ENCODE data around the gene NDE1. TPM values are rescaled to one million over a fixed set of nuclear protein-coding genes. Genes with fewer than 3 reads are reported as not detected.

The NDE1 gene
- polyA plus RNA-seq, 1 of the 3 experiments (the other 2 are of a cell fraction): 27.9 TPM

DNA sequence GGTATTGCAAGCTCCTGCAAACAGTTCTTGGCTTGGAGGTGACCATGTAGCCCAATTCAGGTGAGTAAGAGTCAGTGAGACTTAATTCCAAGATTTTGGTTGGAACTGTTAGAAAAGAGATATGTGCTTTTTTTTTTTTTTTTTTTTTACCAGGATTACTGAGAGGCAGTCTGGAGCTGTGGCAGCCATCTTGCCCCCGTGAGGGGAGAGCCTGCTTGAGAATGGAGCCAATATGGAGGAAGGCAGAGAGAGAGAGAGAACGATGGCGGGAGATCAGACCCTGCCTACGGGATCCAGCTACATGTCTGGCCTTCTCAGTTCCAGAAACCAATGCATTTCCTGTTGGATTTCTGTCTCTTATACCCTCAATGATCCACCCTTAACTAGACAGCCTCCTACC, 109.0 kb downstream of the NDE1 start (continued):
- TF ChIP-seq USF1 (IDR thresholded peaks at IDR 0.05; ENCODE audit: borderline replicate concordance, low read depth): no peak
- TF ChIP-seq CTCF (IDR thresholded peaks at IDR 0.05): no peak
- TF ChIP-seq POLR2AphosphoS5 (IDR thresholded peaks at IDR 0.05; ENCODE audit: low read depth, low read length): no peak
- TF ChIP-seq TEAD4 (IDR thresholded peaks at IDR 0.05; ENCODE audit: borderline replicate concordance, insufficient read depth): no peak
- no peak for TF ChIP-seq ELF1 (IDR thresholded peaks at IDR 0.05)
- no peak for TF ChIP-seq EP300 (IDR thresholded peaks at IDR 0.05; ENCODE audit: borderline replicate concordance in 1 of 2, low read depth in 1 of 2, low read length in 1 of 2)

DNA sequence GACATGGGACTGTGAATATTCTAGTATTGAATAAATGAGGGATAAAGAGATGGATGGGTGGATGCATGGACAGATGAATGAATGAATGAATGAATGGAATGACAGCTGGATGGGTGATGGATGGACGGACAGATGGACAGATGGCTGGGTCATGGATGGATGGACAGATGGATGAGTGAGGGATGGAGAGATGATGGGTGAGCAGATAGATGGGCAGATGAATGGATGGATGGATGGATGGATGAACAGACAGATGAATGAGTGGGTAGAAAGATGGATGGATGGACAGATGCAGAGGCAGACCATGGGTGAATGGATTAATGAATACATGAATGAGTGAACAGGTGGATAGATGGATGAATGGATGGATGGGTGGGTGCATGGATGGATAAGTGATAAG, 110.1 kb downstream of the NDE1 start:
- 58% methylated on average over 1 of the region's 1 CpG for WGBS (ENCODE audit: low lambda C conversion rate)
- H3K36me3 ChIP-seq (replicated peaks in 1 of 2; ENCODE audit: control insufficient read depth in 1 of 2, insufficient read depth in 2 of 2, low read length in 1 of 2): no peaks in the 10 kb centered on the region

More for the DNA sequence above, 110.1 kb downstream of the NDE1 start:
- Histone ChIP-seq H3K4me3 (ENCODE audit: low read depth in 2 of 2, low read length in 1 of 2) (no peak overlapping the region), H2AFZ (ENCODE audit: low read depth) (no peak overlapping the region), H3F3A (replicated peaks; ENCODE audit: insufficient read depth) (no peaks in the 10 kb centered on the region), H4K20me1 (ENCODE audit: insufficient read depth) (no peaks in the 10 kb centered on the region), H3K27ac (ENCODE audit: low read depth in 2 of 2, low read length in 1 of 2) (no peak overlapping the region), H3K9ac (no peak overlapping the region), H3K4me2 (no peak overlapping the region), H3K4me1 (ENCODE audit: control insufficient read depth in 1 of 2, insufficient read depth in 2 of 2, low read depth in 1 of 2, low read length in 1 of 2) (no peaks in the 10 kb centered on the region), H3K27me3 (ENCODE audit: insufficient read depth) (peaks cover 4% of the 10 kb centered on the region; the same call in 1 of the 2 replicates), H3K79me2 (ENCODE audit: insufficient read depth) (no peaks in the 10 kb centered on the region), H3K9me3 (no peaks in the 10 kb centered on the region), H3K9me2 (no peaks in the 10 kb centered on the region)
- CTCF ChIA-PET: interaction anchor here (1.1 kb wide), 1 partner anchor 55 kb away, joined by 3 read pairs; no protein-coding TSS in a partner anchor
- POLR2A ChIA-PET: no interaction called here
- no peak for DNase-seq
- no peak for TF ChIP-seq RCOR1 (IDR thresholded peaks at IDR 0.05; ENCODE audit: low read length)
- no peak for TF ChIP-seq IRF3 (IDR thresholded peaks at IDR 0.05; ENCODE audit: low read depth, low read length)
- TF ChIP-seq USF1 (IDR thresholded peaks at IDR 0.05; ENCODE audit: borderline replicate concordance, low read depth): no peak
- no peak for TF ChIP-seq NRF1 (IDR thresholded peaks at IDR 0.05; ENCODE audit: low read depth, low read length)
- TF ChIP-seq RAD21 (IDR thresholded peaks at IDR 0.05; ENCODE audit: low read length): no peak
- TF ChIP-seq MXI1 (IDR thresholded peaks at IDR 0.05; ENCODE audit: low read depth, low read length): no peak
- TF ChIP-seq GABPA (IDR thresholded peaks at IDR 0.05; ENCODE audit: low read depth): no peak
- no peak for TF ChIP-seq YY1 (IDR thresholded peaks at IDR 0.05; ENCODE audit: low read depth)
- no peak for TF ChIP-seq FOXM1 (IDR thresholded peaks at IDR 0.05; ENCODE audit: low read depth)
- TF ChIP-seq EZH2phosphoT487 (IDR thresholded peaks at IDR 0.05; ENCODE audit: borderline replicate concordance, low read depth): no peak
- no peak for TF ChIP-seq CTCF (IDR thresholded peaks at IDR 0.05)
- no peak for TF ChIP-seq CHD2 (IDR thresholded peaks at IDR 0.05; ENCODE audit: low read length, partially characterized antibody)
- TF ChIP-seq JUND (IDR thresholded peaks at IDR 0.05): no peak

All from SK-N-SH (cell line).